Measurements from ENCODE around the gene SMTN.

Gene SMTN

DNA sequence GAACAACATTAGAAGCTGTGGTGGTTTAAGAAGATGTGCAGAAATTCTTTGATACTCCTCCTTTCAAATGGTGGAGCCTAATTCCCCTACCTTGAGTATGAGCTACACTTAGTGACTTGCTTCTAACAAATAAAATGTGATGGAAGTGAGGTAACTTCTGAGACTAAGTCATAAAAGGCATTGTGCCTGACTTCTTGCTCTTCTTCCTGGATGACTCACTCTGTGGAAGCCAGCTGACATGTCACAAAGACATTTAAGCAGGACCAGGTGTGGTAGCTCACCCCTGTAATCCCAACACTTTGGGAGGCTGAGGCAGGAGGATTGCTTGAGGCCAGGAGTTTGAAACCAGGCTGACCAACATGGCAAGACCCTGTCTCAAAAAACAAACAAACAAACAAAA, 63.1 kb downstream of the SMTN start:
- H3K27me3 Mint-ChIP-seq (ENCODE audit: low read depth) = no peaks in the 10 kb centered on the region
- no peak overlapping the region for H3K27ac Mint-ChIP-seq
- H3K4me1 Mint-ChIP-seq (ENCODE audit: low read depth) = peaks cover 11% of the 10 kb centered on the region
- no peak overlapping the region for H3K4me3 Mint-ChIP-seq
- H3K9me3 Mint-ChIP-seq = peaks cover 3% of the 10 kb centered on the region
- no peaks in the 10 kb centered on the region for H3K36me3 Mint-ChIP-seq (ENCODE audit: low read depth)

DNA sequence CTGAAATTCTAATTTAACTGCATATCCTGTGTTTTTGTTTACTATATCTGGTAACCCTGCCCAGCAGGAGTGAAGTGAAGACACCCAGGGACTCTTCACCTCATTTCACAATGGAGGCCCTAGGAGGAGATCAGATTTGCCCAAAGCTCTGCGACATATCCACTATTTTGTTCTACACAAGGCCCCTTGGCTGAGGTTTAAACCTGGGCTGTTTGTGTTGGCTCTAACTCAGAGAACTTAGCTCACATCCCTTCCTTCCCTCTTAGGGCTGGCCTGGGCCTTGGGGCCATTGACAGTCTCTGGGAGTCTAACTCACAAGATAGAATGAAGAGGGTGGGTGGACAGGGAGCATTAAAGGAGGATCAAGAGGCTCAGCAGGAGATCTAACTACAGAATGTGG, 67.4 kb downstream of the SMTN start:
- Mint-ChIP-seq H3K27ac (no peak overlapping the region), H3K9me3 (peaks cover 3% of the 10 kb centered on the region), H3K36me3 (ENCODE audit: low read depth) (no peaks in the 10 kb centered on the region), H3K4me1 (ENCODE audit: low read depth) (peaks cover 8% of the 10 kb centered on the region), H3K27me3 (ENCODE audit: low read depth) (no peaks in the 10 kb centered on the region), H3K4me3 (no peak overlapping the region)

DNA sequence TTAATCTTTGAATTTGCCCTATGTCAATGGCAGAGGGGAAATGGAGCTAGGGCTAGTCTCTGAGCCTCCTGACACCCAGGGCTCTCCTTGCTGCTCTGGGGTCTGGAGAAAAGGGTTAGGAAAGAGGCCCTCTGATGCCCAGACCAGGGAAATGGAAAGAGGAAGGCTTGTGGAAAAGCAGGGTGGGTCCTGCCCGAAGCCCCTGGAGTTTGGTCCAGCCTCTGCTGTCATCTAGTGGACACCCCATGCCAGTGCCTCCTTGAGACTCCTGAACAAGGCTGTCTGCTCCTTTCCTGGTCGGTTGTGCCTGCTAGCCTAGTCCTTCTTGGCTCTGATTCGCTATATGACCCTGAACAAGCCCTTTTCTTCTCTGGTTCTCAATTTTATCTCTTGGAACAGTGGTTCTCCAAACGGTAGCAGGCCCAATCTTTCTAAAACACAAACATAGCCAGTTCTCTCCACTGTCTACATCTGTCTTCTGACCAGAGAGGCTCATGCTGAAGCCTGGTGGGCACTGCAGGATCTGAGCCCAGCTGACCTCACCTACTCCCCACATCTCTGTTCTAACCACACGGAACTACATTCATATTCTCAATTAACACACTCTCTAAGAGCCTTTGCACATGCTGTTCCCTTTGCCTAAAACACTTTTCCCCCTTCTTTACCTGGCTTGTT, 68.0 kb downstream of the SMTN start:
- Mint-ChIP-seq H3K4me3 (no peak overlapping the region), H3K9me3 (peaks cover 3% of the 10 kb centered on the region), H3K4me1 (ENCODE audit: low read depth) (peaks cover 3% of the 10 kb centered on the region), H3K27me3 (ENCODE audit: low read depth) (no peaks in the 10 kb centered on the region), H3K36me3 (ENCODE audit: low read depth) (no peaks in the 10 kb centered on the region), H3K27ac (no peak overlapping the region)

DNA sequence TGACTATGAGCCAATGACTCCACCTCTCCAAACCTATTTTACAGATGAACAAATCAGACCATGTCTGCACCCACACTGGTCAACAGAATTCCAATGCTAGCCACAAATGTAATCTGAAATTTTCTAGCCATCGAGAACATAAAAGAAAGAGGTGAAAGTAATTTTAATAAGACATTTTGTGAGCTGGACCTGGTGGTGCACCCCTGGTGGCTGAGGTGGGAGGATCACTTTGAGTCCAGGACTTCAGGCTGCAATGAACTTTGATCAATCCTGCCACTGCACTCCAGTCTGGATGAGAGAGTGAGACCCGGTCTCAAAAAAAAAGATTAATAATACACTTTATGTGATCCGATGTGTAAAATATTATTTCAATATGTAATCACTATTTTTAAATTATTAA, 69.5 kb downstream of the SMTN start:
- Mint-ChIP-seq H3K4me3 (no peak overlapping the region), H3K27me3 (ENCODE audit: low read depth) (peaks cover 2% of the 10 kb centered on the region), H3K36me3 (ENCODE audit: low read depth) (no peaks in the 10 kb centered on the region), H3K9me3 (peaks cover 3% of the 10 kb centered on the region), H3K4me1 (ENCODE audit: low read depth) (no peaks in the 10 kb centered on the region), H3K27ac (no peak overlapping the region)

GRCh38 chr22:31151872-31152271, 70.8 kb downstream of the SMTN start:
- Mint-ChIP-seq H3K27me3 (ENCODE audit: low read depth) (peaks cover 3% of the 10 kb centered on the region), H3K36me3 (ENCODE audit: low read depth) (no peaks in the 10 kb centered on the region), H3K4me1 (ENCODE audit: low read depth) (no peaks in the 10 kb centered on the region), H3K4me3 (no peak overlapping the region), H3K9me3 (peaks cover 3% of the 10 kb centered on the region), H3K27ac (no peak overlapping the region)

- peaks cover 3% of the 10 kb centered on the region for H3K27me3 Mint-ChIP-seq (ENCODE audit: low read depth)
- H3K27ac Mint-ChIP-seq = no peak overlapping the region
- H3K4me1 Mint-ChIP-seq (ENCODE audit: low read depth) = no peaks in the 10 kb centered on the region
- H3K4me3 Mint-ChIP-seq = no peak overlapping the region
- no peaks in the 10 kb centered on the region for H3K9me3 Mint-ChIP-seq
- no peaks in the 10 kb centered on the region for H3K36me3 Mint-ChIP-seq (ENCODE audit: low read depth)
Observed at GRCh38 chr22:31153357-31153756, 72.2 kb downstream of the SMTN start.
